ENCODE data around the gene CDC14A.

DNA sequence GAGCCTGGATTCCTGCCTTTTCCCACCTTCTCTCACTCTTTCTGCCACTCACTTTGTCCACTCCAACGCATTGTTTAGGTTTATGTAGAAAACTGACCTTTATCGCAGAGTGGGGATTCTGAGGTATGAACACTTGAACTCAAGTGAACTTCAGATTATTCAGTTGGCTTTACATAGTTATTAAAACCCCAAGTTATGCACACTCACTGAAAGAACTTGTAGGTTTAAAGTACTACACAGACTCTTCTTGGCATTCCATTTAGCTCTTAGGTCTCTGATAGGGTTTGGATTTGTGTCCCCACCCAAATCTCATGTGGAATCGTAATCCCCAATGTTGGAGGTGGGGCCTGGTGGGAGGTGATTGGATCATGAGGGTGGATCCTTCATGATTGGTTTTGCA, 46.4 kb upstream of the CDC14A start:
- TF ChIP-seq EZH2phosphoT487 (IDR thresholded peaks at IDR 0.05; ENCODE audit: borderline replicate concordance, low read depth) (no peak), CTCF (IDR thresholded peaks at IDR 0.05) (no peak), MAX (IDR thresholded peaks at IDR 0.05; ENCODE audit: low read depth) (no peak), POLR2AphosphoS5 (IDR thresholded peaks at IDR 0.05; ENCODE audit: low read depth, low read length) (no peak)
- TF ChIP-seq, protein P1, sequence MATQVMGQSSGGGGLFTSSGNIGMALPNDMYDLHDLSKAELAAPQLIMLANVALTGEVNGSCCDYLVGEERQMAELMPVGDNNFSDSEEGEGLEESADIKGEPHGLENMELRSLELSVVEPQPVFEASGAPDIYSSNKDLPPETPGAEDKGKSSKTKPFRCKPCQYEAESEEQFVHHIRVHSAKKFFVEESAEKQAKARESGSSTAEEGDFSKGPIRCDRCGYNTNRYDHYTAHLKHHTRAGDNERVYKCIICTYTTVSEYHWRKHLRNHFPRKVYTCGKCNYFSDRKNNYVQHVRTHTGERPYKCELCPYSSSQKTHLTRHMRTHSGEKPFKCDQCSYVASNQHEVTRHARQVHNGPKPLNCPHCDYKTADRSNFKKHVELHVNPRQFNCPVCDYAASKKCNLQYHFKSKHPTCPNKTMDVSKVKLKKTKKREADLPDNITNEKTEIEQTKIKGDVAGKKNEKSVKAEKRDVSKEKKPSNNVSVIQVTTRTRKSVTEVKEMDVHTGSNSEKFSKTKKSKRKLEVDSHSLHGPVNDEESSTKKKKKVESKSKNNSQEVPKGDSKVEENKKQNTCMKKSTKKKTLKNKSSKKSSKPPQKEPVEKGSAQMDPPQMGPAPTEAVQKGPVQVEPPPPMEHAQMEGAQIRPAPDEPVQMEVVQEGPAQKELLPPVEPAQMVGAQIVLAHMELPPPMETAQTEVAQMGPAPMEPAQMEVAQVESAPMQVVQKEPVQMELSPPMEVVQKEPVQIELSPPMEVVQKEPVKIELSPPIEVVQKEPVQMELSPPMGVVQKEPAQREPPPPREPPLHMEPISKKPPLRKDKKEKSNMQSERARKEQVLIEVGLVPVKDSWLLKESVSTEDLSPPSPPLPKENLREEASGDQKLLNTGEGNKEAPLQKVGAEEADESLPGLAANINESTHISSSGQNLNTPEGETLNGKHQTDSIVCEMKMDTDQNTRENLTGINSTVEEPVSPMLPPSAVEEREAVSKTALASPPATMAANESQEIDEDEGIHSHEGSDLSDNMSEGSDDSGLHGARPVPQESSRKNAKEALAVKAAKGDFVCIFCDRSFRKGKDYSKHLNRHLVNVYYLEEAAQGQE (IDR thresholded peaks at IDR 0.05; ENCODE audit: low read depth, low read length), result no peak

All from SK-N-SH (cell line).